IMR-90 (cell line): Measurements from ENCODE around the gene GCSH. TPM values are rescaled to one million over a fixed set of nuclear protein-coding genes. Genes with fewer than 3 reads are reported as not detected.

Source experiments
- ATAC-seq: fragments of 200-7000 bp; cut with Tn5 transposase; 2 replicates; pipeline ENCODE4 v1.9.1; 2020; ENCODE audit warnings: low read depth, mild to moderate bottlenecking, moderate library complexity
- BruUV-seq: library from RNA; stranded (reverse); fragments of 400-500 nt; replicated peaks from 2 replicates; lab custom pipeline; 2021; lab: Mats Ljungman, UMichigan
- CTCF ChIA-PET: fragments of 300-600 bp; formaldehyde crosslinking; extraction: SDS; loops from one replicate; lab custom pipeline; 2021; ENCODE audit warnings: antibody characterized with exemption; lab: Yijun Ruan, JAX
- POLR2A ChIA-PET: fragments of 300-600 bp; sonication (Branson Sonifier 250); formaldehyde crosslinking; loops from one replicate; lab custom pipeline; 2022; ENCODE audit warnings: antibody characterized with exemption; ENCODE audit not compliant: unreplicated experiment; lab: Charles Lee
- DNase-seq: peaks from one replicate; pipeline ENCODE4 v3.0.0; 2013
- H2AFZ ChIP-seq: replicated peaks from 2 replicates; pipeline ENCODE3; 2013; ENCODE audit warnings: low read length, mild to moderate bottlenecking; ENCODE audit not compliant: poor library complexity
- H2AK5ac ChIP-seq: 2 replicates; pipeline ENCODE4 v1.6.1; 2013; ENCODE audit warnings: low read depth, low read length, inconsistent platforms
- H2AK9ac ChIP-seq: replicated peaks from 2 replicates; pipeline ENCODE3; 2013; ENCODE audit warnings: mild to moderate bottlenecking, low read depth, low read length, moderate library complexity; ENCODE audit not compliant: poor library complexity
- H2BK120ac ChIP-seq: 2 replicates; pipeline ENCODE4 v1.6.1; 2013; ENCODE audit warnings: low read depth, low read length, inconsistent platforms
- H2BK15ac ChIP-seq: 3 replicates; pipeline ENCODE4 v1.6.1; 2013; ENCODE audit warnings: low read depth, low read length, inconsistent platforms
- H2BK20ac ChIP-seq: 2 replicates; pipeline ENCODE4 v1.6.1; 2013; ENCODE audit warnings: low read depth, mild to moderate bottlenecking, inconsistent platforms, low read length, moderate library complexity
- H2BK5ac ChIP-seq: 2 replicates; pipeline ENCODE4 v1.6.1; 2013; ENCODE audit warnings: mild to moderate bottlenecking, low read depth, low read length, inconsistent platforms; ENCODE audit not compliant: poor library complexity, severe bottlenecking
- H3K14ac ChIP-seq: replicated peaks from 2 replicates; pipeline ENCODE4 v1.6.1; 2013; ENCODE audit warnings: low read depth, low read length, inconsistent platforms
- H3K18ac ChIP-seq: 2 replicates; pipeline ENCODE4 v1.6.1; 2013; ENCODE audit warnings: low read depth, low read length, control low read depth
- H3K23ac ChIP-seq: 2 replicates; pipeline ENCODE4 v1.6.1; 2013; ENCODE audit warnings: low read depth, low read length, inconsistent platforms
- H3K27ac ChIP-seq: 2 replicates; pipeline ENCODE4 v1.5.1; 2013; ENCODE audit warnings: mild to moderate bottlenecking, control low read depth, low read length; ENCODE audit not compliant: insufficient read depth
- H3K27me3 ChIP-seq: 2 replicates; pipeline ENCODE4 v1.6.1; 2013; ENCODE audit warnings: low read length; ENCODE audit not compliant: control insufficient read depth, insufficient read depth
- H3K36me3 ChIP-seq: 2 replicates; pipeline ENCODE4 v1.6.1; 2013; ENCODE audit warnings: low read length, mixed read lengths; ENCODE audit not compliant: control insufficient read depth, insufficient read depth
- H3K4ac ChIP-seq: 2 replicates; pipeline ENCODE4 v1.6.1; 2013; ENCODE audit warnings: low read depth, low read length, inconsistent platforms
- H3K4me1 ChIP-seq: 2 replicates; pipeline ENCODE4 v1.6.1; 2013; ENCODE audit warnings: low read length, mixed read lengths; ENCODE audit not compliant: control insufficient read depth, insufficient read depth
- H3K4me2 ChIP-seq: 2 replicates; pipeline ENCODE4 v1.6.1; 2013; ENCODE audit warnings: low read depth, mild to moderate bottlenecking, control low read depth, low read length, moderate library complexity
- H3K4me3 ChIP-seq: 2 replicates; pipeline ENCODE4 v1.5.1; 2013; ENCODE audit warnings: low read depth, mild to moderate bottlenecking, control low read depth, low read length, moderate library complexity; ENCODE audit not compliant: insufficient read depth
- H3K56ac ChIP-seq: 2 replicates; pipeline ENCODE4 v1.6.1; 2013; ENCODE audit warnings: low read length, inconsistent platforms; ENCODE audit not compliant: insufficient read depth; ENCODE audit errors: extremely low read depth
- H3K79me1 ChIP-seq, 2 experiments: 2 replicates each; pipeline ENCODE4 v1.6.1; 2013; ENCODE audit warnings: low read length in 2 of 2, inconsistent platforms in 1 of 2, low read depth in 1 of 2
- H3K9ac ChIP-seq: 2 replicates; pipeline ENCODE4 v1.6.1; 2013; ENCODE audit warnings: low read depth, low read length, control low read depth
- H3K9me1 ChIP-seq: 2 replicates; pipeline ENCODE4 v1.6.1; 2013; ENCODE audit warnings: low read length, inconsistent platforms; ENCODE audit not compliant: insufficient read depth
- H3K9me3 ChIP-seq: 2 replicates; pipeline ENCODE4 v1.6.1; 2013; ENCODE audit warnings: low read length; ENCODE audit not compliant: control insufficient read depth, insufficient read depth
- H4K20me1 ChIP-seq: 2 replicates; pipeline ENCODE4 v1.6.1; 2013; ENCODE audit warnings: low read length, inconsistent platforms; ENCODE audit not compliant: insufficient read depth
- H4K5ac ChIP-seq: 2 replicates; pipeline ENCODE4 v1.6.1; 2013; ENCODE audit warnings: mild to moderate bottlenecking, low read depth, low read length, control low read depth
- H4K8ac ChIP-seq, 2 experiments: 2 replicates each; pipeline ENCODE4 v1.6.1; 2013; ENCODE audit warnings: low read depth in 2 of 2, low read length in 2 of 2, control low read depth in 1 of 2, inconsistent platforms in 1 of 2
- H4K91ac ChIP-seq: 2 replicates; pipeline ENCODE4 v1.6.1; 2013; ENCODE audit warnings: low read depth, low read length, inconsistent platforms; ENCODE audit not compliant: insufficient read depth
- BHLHE40 ChIP-seq: fragments of 150-350 bp; IDR thresholded peaks from 2 replicates; pipeline ENCODE4 v1.6.1; 2016; ENCODE audit warnings: mild to moderate bottlenecking, low read depth, low read length
- CEBPB ChIP-seq: IDR thresholded peaks from 2 replicates; pipeline ENCODE4 v1.6.1; 2012; ENCODE audit warnings: low read depth, low read length, improper control_type of control experiment
- CHD1 ChIP-seq: IDR thresholded peaks from 2 replicates; pipeline ENCODE4 v1.6.1; 2012; ENCODE audit warnings: low read depth, low read length, improper control_type of control experiment
- CTCF ChIP-seq: conservative IDR thresholded peaks from 2 replicates; pipeline ENCODE4 v1.5.1; 2012; ENCODE audit warnings: mild to moderate bottlenecking, low read depth, low read length, improper control_type of control experiment
- ELK1 ChIP-seq: fragments of 150-350 bp; IDR thresholded peaks from 2 replicates; pipeline ENCODE4 v1.6.1; 2016; ENCODE audit warnings: low read depth, mild to moderate bottlenecking, low read length, moderate library complexity, borderline replicate concordance
- MAFK ChIP-seq: IDR thresholded peaks from 2 replicates; pipeline ENCODE4 v1.6.1; 2012; ENCODE audit warnings: low read depth, low read length, improper control_type of control experiment
- MAZ ChIP-seq: IDR thresholded peaks from 2 replicates; pipeline ENCODE4 v1.6.1; 2012; ENCODE audit warnings: low read depth, mild to moderate bottlenecking, low read length, improper control_type of control experiment, moderate library complexity, borderline replicate concordance
- MXI1 ChIP-seq: IDR thresholded peaks from 2 replicates; pipeline ENCODE4 v1.6.1; 2012; ENCODE audit warnings: low read depth, mild to moderate bottlenecking, low read length, moderate library complexity, borderline replicate concordance
- NFE2L2 ChIP-seq: fragments of 150-350 bp; IDR thresholded peaks from 2 replicates; pipeline ENCODE4 v1.6.1; 2016; ENCODE audit warnings: low read depth, mild to moderate bottlenecking, low read length
- POLR2A ChIP-seq: IDR thresholded peaks from 2 replicates; pipeline ENCODE4 v1.6.1; 2012; ENCODE audit warnings: mild to moderate bottlenecking, low read depth, low read length
- RFX5 ChIP-seq: IDR thresholded peaks from 2 replicates; pipeline ENCODE4 v1.8.0; 2012; ENCODE audit warnings: low read depth, mild to moderate bottlenecking, low read length, moderate library complexity
- SMC3 ChIP-seq: fragments of 150-350 bp; IDR thresholded peaks from 2 replicates; pipeline ENCODE4 v1.6.1; 2016; ENCODE audit warnings: low read depth, mild to moderate bottlenecking, antibody characterized with exemption, low read length, moderate library complexity
- WGBS, 2 experiments: methylation state at CpG; one replicate each; pipeline versions ENCODE4 v1.1.5 to v1.1.7; 2013; ENCODE audit warnings: missing lambda C conversion rate in 2 of 2; ENCODE audit not compliant: insufficient read length in 1 of 2; ENCODE audit errors: extremely low coverage in 2 of 2; 5-methylcytosine and 5-hydroxymethylcytosine counted together
- dilution Hi-C: fragments of 300-500 bp; cut with HindIII; formaldehyde crosslinking; loops from one replicate; pipeline ENCODE4 v1.14.3; 2018; ENCODE audit warnings: low sequenced_read_pairs; ENCODE audit not compliant: unreplicated experiment
- in situ Hi-C: fragments of 300-500 bp; cut with MboI; formaldehyde crosslinking; loops from 3 replicates; pipeline ENCODE4 v1.14.3; 2019; ENCODE audit warnings: low sequenced_read_pairs, inconsistent platforms, mixed read lengths
- intact Hi-C: fragments of 100-400 bp; cut with micrococcal nuclease; formaldehyde crosslinking; loops from 2 replicates; pipeline ENCODE4 v1.10.0; 2022
- polyA plus RNA-seq, 3 experiments: library from polyadenylated mRNA; depleted of rRNA; stranded (reverse); fragments of >200 nt; gene quantifications; 2 replicates each; pipeline ENCODE4 v1.2.3, GENCODE V29; 2012; ENCODE audit warnings: low replicate concordance in 1 of 3
- total RNA-seq: library from RNA; depleted of rRNA; stranded (reverse); fragments of >200 nt; gene quantifications from 2 replicates; pipeline ENCODE4 v1.2.3, GENCODE V29; 2012

GCSH gene
- total and polyA plus RNA-seq, 2 of the 4 experiments (the other 2 are of a cell fraction), result 9.3 to 21.2 TPM

- in situ Hi-C loops (no loop called here), intact Hi-C loops (loop anchor here (5.0 kb wide), 1 partner anchor 40 kb away; the partner anchor contains the start of gene ATMIN), dilution Hi-C loops (no loop called here)
- peaks cover 3% of the 10 kb centered on the region; the same call in 1 of the 2 replicates for H3K4me1 ChIP-seq
- H3K9ac ChIP-seq, result peak within 1 kb of the TSS; percentile 91
- no peaks in the 10 kb centered on the region for H3K36me3 ChIP-seq
- H2BK20ac ChIP-seq, result no peak within 1 kb of the TSS
- H3K27ac ChIP-seq, result peak within 1 kb of the TSS; percentile 85
- peak within 1 kb of the TSS; percentile 82 for H2BK5ac ChIP-seq
- peak; percentile 31; the same call in 1 of the 2 replicates for TF ChIP-seq MAZ
- TF ChIP-seq CHD1, result 0 out of 2 replicates have a peak, but pooled peaks have one; percentile 87
- TF ChIP-seq ELK1, result no peak
- TF ChIP-seq NFE2L2, result 0 out of 2 replicates have a peak, but pooled peaks have one; percentile 11
- peak; percentile 69; the same call in 1 of the 2 replicates for TF ChIP-seq MXI1
- no peak for TF ChIP-seq MAFK
- TF ChIP-seq CEBPB, result no peak
- TF ChIP-seq POLR2A, result peak; percentile 96
- TF ChIP-seq SMC3, result no peak
- TF ChIP-seq CTCF, result no peak
- TF ChIP-seq BHLHE40, result no peak
- TF ChIP-seq RFX5, result no peak
- peak within 1 kb of the TSS; percentile 99 for H2AFZ ChIP-seq
- 0 out of 4 replicates have a peak, but pooled peaks cover 0 to 4% of the 10 kb centered on the region in 2 experiments for H3K79me1 ChIP-seq
- CTCF ChIA-PET, result interaction anchor here (0.6 to 1.2 kb wide), 2 partner anchors 98 to 901 kb away, joined by 3 read pairs; no protein-coding TSS in a partner anchor
- no peak within 1 kb of the TSS; the same call in 2 of the 3 replicates for H2BK15ac ChIP-seq
- H3K23ac ChIP-seq, result peak within 1 kb of the TSS; percentile 79
- ATAC-seq, result peak; percentile 94
- H4K91ac ChIP-seq, result peak within 1 kb of the TSS; percentile 75
- H3K9me1 ChIP-seq, result 0 out of 2 replicates have a peak, but pooled peaks cover 4% of the 10 kb centered on the region
- 25% methylated on average over 23 of the region's 59 CpGs; no CpG with 5 or more reads in 1 of the 2 experiments for WGBS, 2 experiments
- peak within 1 kb of the TSS; percentile 80 for H3K4me3 ChIP-seq
- H2AK5ac ChIP-seq, result peak within 1 kb of the TSS; percentile 36; the same call in 1 of the 2 replicates
- peak within 1 kb of the TSS; percentile 87 for H3K4ac ChIP-seq
- H4K8ac ChIP-seq, result peak within 1 kb of the TSS; percentile 96 to 99
- peak within 1 kb of the TSS; percentile 66 for H3K18ac ChIP-seq
- DNase-seq, result peak; percentile 95
- H3K14ac ChIP-seq, result peak within 1 kb of the TSS; percentile 93
- H3K9me3 ChIP-seq, result no peaks in the 10 kb centered on the region
- peak within 1 kb of the TSS; percentile 98 for H4K5ac ChIP-seq
- POLR2A ChIA-PET, result interaction anchor here (1.2 kb wide), 1 partner anchor 11 kb away, joined by 3 read pairs; no protein-coding TSS in a partner anchor
- no peaks in the 10 kb centered on the region for H3K27me3 ChIP-seq
- H2AK9ac ChIP-seq, result peak within 1 kb of the TSS; percentile 80
- H3K4me2 ChIP-seq, result peak within 1 kb of the TSS; percentile 97
- no peaks in the 10 kb centered on the region; the same call in 1 of the 2 replicates for H4K20me1 ChIP-seq
- peak within 1 kb of the TSS; percentile 62 for H3K56ac ChIP-seq
- peak within 1 kb of the TSS; percentile 5; the same call in 1 of the 2 replicates for H2BK120ac ChIP-seq
- BruUV-seq, result no TSS peak
These were observed 18.9 kb downstream of the GCSH start, which contains the start of gene C16orf46 for GRCh38 chr16:81077076-81077940. Gene C16orf46, minus strand, starts transcription at chr16:81077238. Its CDS starts 13,283 bp downstream, at chr16:81063955.
